GM18508 (cell line): ENCODE data around the gene ATP6V0E1.
"Not testable (repeated sequence)": the region's sequence is repeated elsewhere in the genome, so short reads cannot be mapped to it uniquely, and the experiment has no call there.

ENCODE experiments used
- ATAC-seq: cut with Tn5 transposase; IDR thresholded peaks from one replicate; pipeline ENCODE4 v1.9.1; 2021; ENCODE audit warnings: moderate number of reproducible peaks; ENCODE audit not compliant: insufficient read depth, unreplicated experiment

Gene ATP6V0E1

GRCh38 chr5:173032730-173033129 is 49.2 kb downstream of the ATP6V0E1 start:
- no peak for ATAC-seq

GRCh38 chr5:173033923-173034322 is 50.4 kb downstream of the ATP6V0E1 start:
- ATAC-seq, result no peak

- peak; percentile 48 for ATAC-seq
These were observed 52.5 kb downstream of the ATP6V0E1 start for GRCh38 chr5:173035904-173036707.

- no peak for ATAC-seq
These were observed 55.6 kb downstream of the ATP6V0E1 start for GRCh38 chr5:173039188-173039587.

GRCh38 chr5:173039964-173040363 is 56.4 kb downstream of the ATP6V0E1 start:
- no peak for ATAC-seq

- ATAC-seq, result no peak
These were observed 58.6 kb downstream of the ATP6V0E1 start for GRCh38 chr5:173041881-173042762.

GRCh38 chr5:173042763-173043107 is 59.2 kb downstream of the ATP6V0E1 start:
- no peak for ATAC-seq

- ATAC-seq, result no peak
These were observed 61.9 kb downstream of the ATP6V0E1 start for GRCh38 chr5:173045474-173045873.

GRCh38 chr5:173047096-173047837 is 63.7 kb downstream of the ATP6V0E1 start:
- not testable (repeated sequence) for ATAC-seq

GRCh38 chr5:173047838-173048105 is 64.2 kb downstream of the ATP6V0E1 start:
- ATAC-seq, result no peak

- no peak for ATAC-seq
These were observed 67.2 kb downstream of the ATP6V0E1 start for GRCh38 chr5:173050791-173051190.

- ATAC-seq, result no peak
These were observed 68.2 kb downstream of the ATP6V0E1 start for GRCh38 chr5:173051746-173052145.

GRCh38 chr5:173053041-173053440 is 69.5 kb downstream of the ATP6V0E1 start:
- no peak for ATAC-seq

- ATAC-seq, result no peak
These were observed 71.6 kb downstream of the ATP6V0E1 start for GRCh38 chr5:173055042-173055721.

- ATAC-seq, result no peak
These were observed 72.1 kb downstream of the ATP6V0E1 start for GRCh38 chr5:173055722-173055982.

GRCh38 chr5:173055983-173056782 is 72.6 kb downstream of the ATP6V0E1 start, which contains the start of gene CREBRF:
Gene CREBRF (plus strand): TSS chr5:173056352. CDS start chr5:173080776, 24,424 bp downstream.
- ATAC-seq, result peak; percentile 43

GRCh38 chr5:173056783-173057061 is 73.2 kb downstream of the ATP6V0E1 start:
- no peak for ATAC-seq

- ATAC-seq, result peak; percentile 59
These were observed 73.7 kb downstream of the ATP6V0E1 start for GRCh38 chr5:173057062-173057924.

- no peak for ATAC-seq
These were observed 78.6 kb downstream of the ATP6V0E1 start for GRCh38 chr5:173062141-173062540.
